ENCODE measurements around the gene FRMD5.

DNA sequence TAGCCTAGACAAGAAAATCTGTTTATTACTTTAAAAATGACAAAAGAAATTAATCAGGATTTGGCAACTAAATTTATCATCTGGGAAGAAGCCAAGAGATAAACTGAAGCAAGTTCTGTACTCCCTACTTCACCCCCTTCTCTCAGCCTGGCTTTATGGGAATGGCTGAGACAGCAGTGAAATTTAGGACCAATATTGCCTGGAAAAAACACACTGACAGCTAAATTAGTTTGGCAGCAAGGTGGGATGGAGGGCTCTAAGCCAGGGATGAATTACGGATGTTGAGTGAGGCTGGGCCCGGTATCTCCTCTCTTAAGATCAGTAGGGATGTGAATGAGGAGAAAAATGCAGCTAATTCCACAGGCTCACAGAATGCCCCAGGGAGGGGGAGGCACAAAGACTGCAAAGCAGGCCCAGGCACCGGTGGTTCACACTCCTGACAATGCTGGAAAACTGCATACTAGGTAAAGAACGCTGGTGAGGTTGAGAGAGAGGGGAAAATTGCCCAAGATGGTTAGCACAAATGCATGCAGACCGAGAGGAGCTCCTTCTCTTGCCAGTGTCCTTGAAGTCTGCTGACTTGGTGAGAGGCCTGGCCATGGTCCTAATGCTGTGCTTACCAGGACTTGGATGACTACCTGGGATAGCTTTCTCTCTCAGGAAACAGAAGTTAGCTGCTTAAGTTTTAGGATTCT is 279.3 kb downstream of the FRMD5 start:
- TF ChIP-seq, protein P1, sequence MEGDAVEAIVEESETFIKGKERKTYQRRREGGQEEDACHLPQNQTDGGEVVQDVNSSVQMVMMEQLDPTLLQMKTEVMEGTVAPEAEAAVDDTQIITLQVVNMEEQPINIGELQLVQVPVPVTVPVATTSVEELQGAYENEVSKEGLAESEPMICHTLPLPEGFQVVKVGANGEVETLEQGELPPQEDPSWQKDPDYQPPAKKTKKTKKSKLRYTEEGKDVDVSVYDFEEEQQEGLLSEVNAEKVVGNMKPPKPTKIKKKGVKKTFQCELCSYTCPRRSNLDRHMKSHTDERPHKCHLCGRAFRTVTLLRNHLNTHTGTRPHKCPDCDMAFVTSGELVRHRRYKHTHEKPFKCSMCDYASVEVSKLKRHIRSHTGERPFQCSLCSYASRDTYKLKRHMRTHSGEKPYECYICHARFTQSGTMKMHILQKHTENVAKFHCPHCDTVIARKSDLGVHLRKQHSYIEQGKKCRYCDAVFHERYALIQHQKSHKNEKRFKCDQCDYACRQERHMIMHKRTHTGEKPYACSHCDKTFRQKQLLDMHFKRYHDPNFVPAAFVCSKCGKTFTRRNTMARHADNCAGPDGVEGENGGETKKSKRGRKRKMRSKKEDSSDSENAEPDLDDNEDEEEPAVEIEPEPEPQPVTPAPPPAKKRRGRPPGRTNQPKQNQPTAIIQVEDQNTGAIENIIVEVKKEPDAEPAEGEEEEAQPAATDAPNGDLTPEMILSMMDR (conservative IDR thresholded peaks at IDR 0.05; ENCODE audit: low read depth in 2 of 2): no peak
- TF ChIP-seq POLR2AphosphoS5 (IDR thresholded peaks at IDR 0.05; ENCODE audit: low read depth) (no peak), EZH2 (IDR thresholded peaks at IDR 0.05; ENCODE audit: low read depth, unreplicated experiment) (no peak), CREB1 (CRISPR knock-in tag; IDR thresholded peaks at IDR 0.05; ENCODE audit: low read depth) (no peak), EZH2phosphoT487 (IDR thresholded peaks at IDR 0.05; ENCODE audit: unreplicated experiment) (no peak), ZNF331 (CRISPR knock-in tag; IDR thresholded peaks at IDR 0.05; ENCODE audit: low read depth) (no peak)
- TF ChIP-seq, protein P2, sequence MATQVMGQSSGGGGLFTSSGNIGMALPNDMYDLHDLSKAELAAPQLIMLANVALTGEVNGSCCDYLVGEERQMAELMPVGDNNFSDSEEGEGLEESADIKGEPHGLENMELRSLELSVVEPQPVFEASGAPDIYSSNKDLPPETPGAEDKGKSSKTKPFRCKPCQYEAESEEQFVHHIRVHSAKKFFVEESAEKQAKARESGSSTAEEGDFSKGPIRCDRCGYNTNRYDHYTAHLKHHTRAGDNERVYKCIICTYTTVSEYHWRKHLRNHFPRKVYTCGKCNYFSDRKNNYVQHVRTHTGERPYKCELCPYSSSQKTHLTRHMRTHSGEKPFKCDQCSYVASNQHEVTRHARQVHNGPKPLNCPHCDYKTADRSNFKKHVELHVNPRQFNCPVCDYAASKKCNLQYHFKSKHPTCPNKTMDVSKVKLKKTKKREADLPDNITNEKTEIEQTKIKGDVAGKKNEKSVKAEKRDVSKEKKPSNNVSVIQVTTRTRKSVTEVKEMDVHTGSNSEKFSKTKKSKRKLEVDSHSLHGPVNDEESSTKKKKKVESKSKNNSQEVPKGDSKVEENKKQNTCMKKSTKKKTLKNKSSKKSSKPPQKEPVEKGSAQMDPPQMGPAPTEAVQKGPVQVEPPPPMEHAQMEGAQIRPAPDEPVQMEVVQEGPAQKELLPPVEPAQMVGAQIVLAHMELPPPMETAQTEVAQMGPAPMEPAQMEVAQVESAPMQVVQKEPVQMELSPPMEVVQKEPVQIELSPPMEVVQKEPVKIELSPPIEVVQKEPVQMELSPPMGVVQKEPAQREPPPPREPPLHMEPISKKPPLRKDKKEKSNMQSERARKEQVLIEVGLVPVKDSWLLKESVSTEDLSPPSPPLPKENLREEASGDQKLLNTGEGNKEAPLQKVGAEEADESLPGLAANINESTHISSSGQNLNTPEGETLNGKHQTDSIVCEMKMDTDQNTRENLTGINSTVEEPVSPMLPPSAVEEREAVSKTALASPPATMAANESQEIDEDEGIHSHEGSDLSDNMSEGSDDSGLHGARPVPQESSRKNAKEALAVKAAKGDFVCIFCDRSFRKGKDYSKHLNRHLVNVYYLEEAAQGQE (IDR thresholded peaks at IDR 0.05; ENCODE audit: unreplicated experiment): no peak
- TF ChIP-seq, protein P3, sequence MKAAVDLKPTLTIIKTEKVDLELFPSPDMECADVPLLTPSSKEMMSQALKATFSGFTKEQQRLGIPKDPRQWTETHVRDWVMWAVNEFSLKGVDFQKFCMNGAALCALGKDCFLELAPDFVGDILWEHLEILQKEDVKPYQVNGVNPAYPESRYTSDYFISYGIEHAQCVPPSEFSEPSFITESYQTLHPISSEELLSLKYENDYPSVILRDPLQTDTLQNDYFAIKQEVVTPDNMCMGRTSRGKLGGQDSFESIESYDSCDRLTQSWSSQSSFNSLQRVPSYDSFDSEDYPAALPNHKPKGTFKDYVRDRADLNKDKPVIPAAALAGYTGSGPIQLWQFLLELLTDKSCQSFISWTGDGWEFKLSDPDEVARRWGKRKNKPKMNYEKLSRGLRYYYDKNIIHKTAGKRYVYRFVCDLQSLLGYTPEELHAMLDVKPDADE (IDR thresholded peaks at IDR 0.05): no peak

Data from GM23338 (cell line).